DMS 273 (cell line): ENCODE measurements around the gene PDE4B.
A peak's percentile ranks its signal among the peaks of the same experiment; 100 is the strongest.
"Not testable (repeated sequence)": the region's sequence is repeated elsewhere in the genome, so short reads cannot be mapped to it uniquely, and the experiment has no call there.

ENCODE experiments used
- DNase-seq: peaks from one replicate; lab custom pipeline; 2025; ENCODE audit not compliant: unreplicated experiment; lab: John Stamatoyannopoulos, UW

Gene PDE4B

DNA sequence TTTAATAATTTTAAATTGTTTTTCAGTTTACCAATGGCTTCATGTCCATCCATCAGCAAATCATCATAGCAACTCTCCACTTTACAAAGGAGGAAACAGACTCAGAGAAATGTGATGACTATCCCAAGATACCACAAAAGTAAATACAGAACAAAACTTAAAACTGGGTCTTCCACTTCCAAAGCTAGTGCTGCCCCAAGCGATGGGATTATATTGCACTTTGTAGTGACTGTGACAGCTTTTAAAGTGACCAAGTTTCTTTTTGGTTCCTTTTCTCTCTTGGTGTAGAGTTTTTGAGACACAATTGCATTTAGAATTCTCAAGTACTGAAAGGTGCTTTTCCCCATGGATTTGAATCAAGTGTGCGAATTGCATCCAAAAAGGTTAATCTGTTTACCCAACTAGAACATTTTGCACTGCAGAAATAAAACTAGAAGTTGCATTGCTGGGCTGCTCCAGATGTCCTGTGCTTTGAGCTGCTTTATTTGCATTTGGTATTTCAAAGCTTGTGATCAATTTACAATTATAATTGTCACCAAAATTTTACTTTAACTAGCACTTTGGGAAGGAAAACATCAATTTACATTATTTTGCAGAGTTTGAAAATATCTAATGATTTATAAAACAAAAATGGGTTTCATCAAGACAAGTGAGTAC is 320.2 kb downstream of the PDE4B start:
- DNase-seq, result no peak

GRCh38 chr1:66119148-66119547 is 326.5 kb downstream of the PDE4B start:
- DNase-seq, result no peak

DNA sequence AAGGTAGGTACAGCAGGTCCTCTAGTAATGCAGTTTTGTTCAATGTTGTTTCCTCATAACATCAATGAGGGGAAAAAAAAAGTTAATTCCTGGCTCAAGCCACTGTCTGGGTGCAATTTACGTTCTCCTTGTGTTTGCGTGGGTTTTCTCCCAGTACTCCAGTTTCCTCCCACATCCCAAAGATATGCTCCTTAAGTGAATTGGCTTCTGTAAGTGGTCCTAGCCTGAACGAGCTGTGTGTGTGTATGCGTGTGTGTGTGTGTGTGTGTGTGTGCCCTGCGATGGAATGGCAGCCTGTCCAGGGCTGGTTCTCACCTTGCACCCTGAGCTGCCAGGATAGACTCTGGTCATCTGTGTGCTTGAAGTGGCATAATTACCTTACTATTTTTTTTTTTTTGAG is 332.0 kb downstream of the PDE4B start:
- no peak for DNase-seq

GRCh38 chr1:66128641-66129040 is 335.9 kb downstream of the PDE4B start:
- DNase-seq, result not testable (repeated sequence)

GRCh38 chr1:66132324-66132723 is 339.6 kb downstream of the PDE4B start:
- DNase-seq, result no peak

GRCh38 chr1:66134004-66134403 is 341.3 kb downstream of the PDE4B start:
- DNase-seq, result no peak

- no peak for DNase-seq
Measured at GRCh38 chr1:66135161-66135560, 342.5 kb downstream of the PDE4B start.

DNA sequence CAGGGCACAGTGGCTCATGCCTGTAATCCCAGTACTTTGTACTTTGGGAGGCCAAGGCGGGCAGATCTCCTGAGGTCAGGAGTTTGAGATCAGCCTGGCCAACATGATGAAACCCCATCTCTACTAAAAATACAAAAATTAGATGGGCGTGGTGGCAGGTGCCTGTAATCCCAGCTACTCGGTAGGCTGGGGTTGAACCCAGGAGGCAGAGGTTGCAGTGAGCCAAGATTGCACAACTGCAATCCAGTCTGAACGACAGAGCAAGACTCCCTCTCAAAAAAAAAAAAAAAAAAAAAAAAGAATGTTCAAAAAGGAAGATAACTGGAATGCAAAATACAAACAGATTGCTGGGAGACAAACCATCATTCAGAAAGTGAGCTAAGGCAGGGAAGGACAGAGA is 343.7 kb downstream of the PDE4B start:
- not testable (repeated sequence) for DNase-seq

DNA sequence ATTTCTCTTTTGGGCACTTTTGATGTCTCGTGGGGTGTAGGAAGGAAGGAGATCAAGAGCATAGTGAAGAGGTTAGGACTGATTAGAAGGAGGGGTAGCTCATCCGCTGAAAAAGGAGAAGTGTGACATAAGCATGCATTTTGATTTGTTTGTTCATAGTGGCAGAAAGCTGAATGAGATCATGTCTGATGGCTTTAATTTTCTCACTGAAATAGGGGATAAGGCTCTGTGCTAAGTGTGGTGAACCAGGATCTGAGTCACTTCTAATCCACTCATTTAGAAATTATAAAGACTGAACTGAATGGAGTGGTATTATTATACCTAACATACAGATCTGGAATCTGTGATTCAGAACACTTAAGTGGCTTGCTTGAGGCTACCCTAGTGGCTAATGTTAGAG is 344.5 kb downstream of the PDE4B start:
- DNase-seq, result no peak

- DNase-seq, result no peak
Measured at GRCh38 chr1:66138613-66139012, 345.9 kb downstream of the PDE4B start.

GRCh38 chr1:66140072-66140471 is 347.4 kb downstream of the PDE4B start:
- no peak for DNase-seq

DNA sequence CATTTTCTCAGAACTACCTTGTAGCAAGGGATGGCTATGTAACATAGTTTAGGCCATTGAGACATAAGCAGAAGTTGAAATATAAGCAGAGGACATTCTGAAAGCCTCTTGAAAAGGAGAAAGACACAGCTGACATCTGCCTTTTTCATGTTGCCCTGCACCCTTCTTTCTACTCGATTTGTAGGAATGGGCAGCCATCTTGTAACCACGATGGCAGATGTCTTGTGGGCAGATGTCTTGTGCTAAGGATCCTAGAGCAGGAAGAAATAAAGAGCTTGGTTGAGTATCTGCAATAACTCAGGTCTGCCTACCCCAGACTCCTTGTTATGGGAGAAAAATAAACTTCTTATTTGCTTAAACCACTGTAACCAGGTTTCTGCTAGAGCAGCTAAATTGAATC is 351.0 kb downstream of the PDE4B start:
- peak; percentile 7 for DNase-seq

GRCh38 chr1:66147226-66147835 is 354.6 kb downstream of the PDE4B start:
- DNase-seq, result no peak

DNA sequence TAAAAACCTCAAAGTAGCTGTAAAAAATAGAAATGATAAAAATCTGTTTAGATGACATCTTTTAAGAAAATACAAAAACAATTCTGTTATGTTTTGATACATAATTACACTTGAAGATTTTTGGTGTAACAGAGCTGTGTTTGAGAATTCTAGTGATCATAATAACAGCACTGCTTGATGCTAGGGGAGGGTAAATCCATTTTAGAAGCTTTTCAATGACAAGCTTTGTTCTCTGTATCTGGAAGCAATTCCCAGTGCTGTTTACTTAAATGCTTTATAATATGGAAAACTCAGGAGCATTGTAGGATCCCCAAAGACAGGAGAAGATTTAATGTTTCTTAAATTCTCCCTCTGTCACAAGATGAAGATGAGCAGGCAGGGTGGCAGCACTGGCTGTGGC is 359.3 kb downstream of the PDE4B start:
- no peak for DNase-seq

GRCh38 chr1:66154394-66154793 is 361.7 kb downstream of the PDE4B start:
- no peak for DNase-seq

- no peak for DNase-seq
Measured at GRCh38 chr1:66156144-66156543, 363.4 kb downstream of the PDE4B start.

GRCh38 chr1:66159800-66160199 is 367.1 kb downstream of the PDE4B start:
- DNase-seq, result no peak

- DNase-seq, result no peak
Measured at GRCh38 chr1:66160719-66161118, 368.0 kb downstream of the PDE4B start.

GRCh38 chr1:66166753-66167152 is 374.1 kb downstream of the PDE4B start:
- DNase-seq, result no peak

- no peak for DNase-seq
Measured at GRCh38 chr1:66167267-66167666, 374.6 kb downstream of the PDE4B start.

- no peak for DNase-seq
Measured at GRCh38 chr1:66168467-66168887, 375.8 kb downstream of the PDE4B start.

DNA sequence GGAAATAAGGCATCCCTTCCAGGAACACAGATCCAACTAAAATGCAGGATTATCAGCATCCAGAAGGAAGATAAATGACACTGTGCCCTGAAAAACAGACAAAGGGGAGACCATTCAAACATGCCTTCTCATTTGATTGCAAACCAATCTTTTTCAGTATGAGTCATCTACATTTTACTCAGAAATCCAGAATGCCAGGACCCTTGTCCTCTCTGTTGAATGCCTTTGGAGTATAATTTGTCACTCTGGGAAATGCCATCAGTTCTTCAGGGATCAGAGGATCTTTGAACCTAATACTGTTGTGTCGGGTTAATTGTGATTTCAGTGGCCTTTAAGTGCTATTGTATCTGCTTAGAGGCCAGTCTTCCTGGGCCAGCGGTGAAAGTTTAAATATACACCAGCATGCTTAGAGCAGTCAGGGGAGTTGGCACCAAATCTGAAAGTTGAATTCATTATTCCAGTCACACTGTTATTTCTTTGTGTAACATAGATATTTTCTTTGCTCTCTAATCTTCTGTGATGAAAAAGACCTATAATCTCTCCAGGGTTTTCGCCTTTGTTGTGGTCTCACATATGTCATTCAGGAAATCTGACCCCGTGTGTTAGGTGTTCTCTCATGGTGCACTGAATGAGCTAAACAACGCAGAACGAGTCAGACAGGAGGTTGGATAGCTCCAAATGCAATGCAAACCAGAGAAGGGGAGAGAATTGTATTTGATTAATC is 376.4 kb downstream of the PDE4B start:
- DNase-seq, result no peak
